GM19372 (cell line): ENCODE results near the gene NELL1.

ENCODE experiments used
- ATAC-seq: cut with Tn5 transposase; IDR thresholded peaks from one replicate; pipeline ENCODE4 v1.9.1; 2021; ENCODE audit warnings: mild to moderate bottlenecking, low read depth, moderate library complexity; ENCODE audit not compliant: unreplicated experiment

NELL1 gene

DNA sequence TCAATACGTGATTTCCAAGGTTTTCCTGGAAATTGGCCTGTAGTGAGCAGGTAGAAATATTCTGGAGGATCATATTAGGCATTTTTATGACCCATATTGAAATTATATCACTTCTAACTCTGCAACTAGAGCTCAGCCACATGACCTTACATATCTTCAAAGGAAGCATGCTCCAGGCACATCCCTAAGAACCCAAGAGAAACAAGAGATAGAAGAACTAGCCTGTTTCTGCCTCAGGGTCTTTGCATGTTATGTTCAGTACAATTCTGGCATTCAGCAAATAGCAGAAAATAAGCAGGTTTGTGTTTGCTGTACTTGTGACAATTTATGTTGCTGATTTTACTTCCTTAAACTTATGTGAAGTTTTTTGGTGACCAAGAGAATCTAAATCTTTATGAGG, 859.8 kb downstream of the NELL1 start:
- ATAC-seq, result no peak

DNA sequence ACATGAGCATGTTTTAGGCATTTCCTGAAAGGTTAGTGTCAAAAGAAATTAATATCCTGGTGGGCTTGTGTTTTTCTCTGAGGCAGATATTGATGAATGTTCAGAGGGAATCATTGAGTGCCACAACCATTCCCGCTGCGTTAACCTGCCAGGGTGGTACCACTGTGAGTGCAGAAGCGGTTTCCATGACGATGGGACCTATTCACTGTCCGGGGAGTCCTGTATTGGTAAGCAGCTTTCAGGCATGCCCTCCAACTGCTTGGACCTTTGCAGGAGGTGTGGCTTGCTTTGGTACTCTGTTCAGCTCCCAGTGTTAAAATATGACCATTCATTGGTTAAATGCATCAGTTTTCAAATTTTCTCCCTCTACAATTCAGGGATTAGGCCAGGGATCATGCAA, 864.9 kb downstream of the NELL1 start:
- no peak for ATAC-seq

DNA sequence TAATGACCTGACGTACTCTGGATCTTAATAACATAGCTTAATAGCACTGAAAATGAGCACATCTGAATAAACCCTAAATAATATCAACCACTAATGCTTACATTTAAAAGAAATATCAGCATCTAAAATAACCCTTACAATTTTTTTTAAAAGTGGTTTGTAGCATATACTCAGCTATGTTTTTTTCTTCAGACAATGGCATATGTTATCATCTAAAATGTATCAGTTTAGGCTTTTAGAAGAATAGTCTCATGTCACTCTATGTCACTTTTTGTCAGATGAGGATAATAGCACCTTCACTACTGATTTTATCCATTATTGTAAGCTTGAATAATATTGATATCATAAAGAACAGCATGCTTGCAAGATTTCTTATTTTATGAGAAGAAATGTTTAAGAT, 868.6 kb downstream of the NELL1 start:
- no peak for ATAC-seq

DNA sequence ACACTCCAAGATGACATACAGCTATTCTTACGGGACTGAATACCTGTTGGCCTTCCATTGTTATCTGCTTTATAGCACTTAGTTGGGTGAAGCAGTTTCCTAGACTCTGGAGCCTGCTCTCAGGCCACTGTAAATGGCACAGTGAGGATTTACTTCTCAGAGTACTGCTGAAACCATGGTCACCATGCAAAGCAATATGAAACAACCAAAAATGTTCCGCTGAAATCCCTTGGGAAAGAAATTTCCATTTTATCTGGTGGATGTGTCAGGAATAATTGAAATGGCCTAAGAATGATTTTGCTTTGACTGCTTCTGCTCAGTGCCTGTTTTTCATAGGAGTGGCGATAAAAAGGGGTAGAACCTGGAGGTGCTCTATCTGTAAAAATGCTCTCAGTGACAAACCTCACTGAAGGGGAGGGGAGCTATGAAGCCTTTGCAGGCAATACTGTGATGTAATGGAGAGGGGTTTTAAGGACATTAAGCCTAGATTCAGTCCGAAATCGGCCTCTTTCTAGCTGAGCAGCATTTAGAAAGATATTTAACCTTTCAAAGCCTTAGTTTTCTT, 871.9 kb downstream of the NELL1 start:
- no peak for ATAC-seq

DNA sequence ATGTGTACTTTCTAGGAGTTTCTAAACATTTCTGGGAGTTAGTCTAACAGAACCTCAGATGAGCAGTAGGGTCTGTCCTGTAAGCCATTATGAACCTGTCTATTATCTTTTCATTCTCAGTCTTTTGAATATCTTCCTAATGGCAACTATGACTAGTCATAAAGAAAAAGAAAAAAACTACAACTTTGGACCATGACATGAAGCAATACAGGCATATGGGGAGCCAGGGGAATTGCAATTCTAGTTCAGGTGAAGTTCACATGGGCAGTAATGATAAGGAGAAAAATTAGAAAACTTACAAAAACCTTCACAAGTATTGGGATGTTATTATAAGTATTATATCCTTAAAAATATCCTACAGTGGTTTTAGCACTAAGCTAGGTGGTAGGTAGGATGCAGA, 874.5 kb downstream of the NELL1 start:
- ATAC-seq, result no peak

DNA sequence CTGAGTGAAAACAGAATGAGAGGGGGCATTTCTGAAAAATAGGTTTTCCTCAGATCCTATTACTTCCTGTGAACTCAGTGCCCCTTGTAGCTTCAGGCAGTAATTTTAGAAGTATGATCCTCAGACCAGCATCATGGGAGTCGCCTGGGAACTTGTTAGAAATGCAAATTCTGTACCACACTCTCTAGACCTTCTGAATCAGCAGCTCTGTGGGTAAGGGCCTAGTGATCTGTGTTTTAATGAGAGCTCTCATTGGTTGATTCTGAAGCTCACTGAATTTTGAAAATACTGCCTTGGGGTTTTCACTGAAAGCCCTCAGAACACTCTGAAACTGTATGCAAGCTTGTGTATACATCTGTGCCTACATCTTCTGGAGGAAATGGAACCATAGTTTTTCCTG, 876.3 kb downstream of the NELL1 start:
- no peak for ATAC-seq

DNA sequence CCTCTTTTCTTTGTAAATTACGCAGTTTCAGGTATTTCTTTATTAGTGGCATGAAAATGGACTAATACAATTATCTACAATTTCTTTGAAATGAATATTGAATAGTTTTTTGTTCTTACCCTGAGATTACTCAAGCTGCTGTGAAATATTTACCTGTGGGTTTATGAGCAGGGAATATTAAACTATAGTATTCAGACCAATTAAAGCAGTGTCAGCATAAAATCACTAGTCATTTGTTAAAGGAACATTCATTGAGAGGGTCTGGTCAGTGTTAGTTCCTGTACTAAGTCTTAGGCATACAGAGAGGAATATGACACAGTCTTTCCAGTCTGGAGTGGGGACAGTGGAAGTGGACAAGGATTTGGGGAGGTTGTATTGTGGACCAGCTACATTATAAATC, 877.3 kb downstream of the NELL1 start:
- no peak for ATAC-seq

DNA sequence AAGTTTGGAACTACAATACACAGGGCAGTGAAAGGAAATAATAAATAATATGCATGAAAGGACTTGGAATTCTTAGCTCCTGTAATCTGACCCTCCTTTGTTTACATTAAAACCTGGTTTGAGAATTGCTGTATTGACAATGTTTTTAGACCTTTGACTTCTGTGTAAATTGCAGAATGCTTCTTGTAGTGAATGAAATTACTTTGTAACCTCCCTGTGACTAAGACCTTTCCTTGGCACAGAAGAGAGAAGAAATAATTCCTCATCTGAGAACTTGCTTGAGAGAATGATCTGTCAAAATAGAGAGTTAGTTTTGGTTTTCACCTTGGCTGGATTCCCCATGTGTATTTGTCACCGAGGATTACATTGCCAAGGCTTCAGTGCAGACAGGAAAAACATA, 883.5 kb downstream of the NELL1 start:
- no peak for ATAC-seq

DNA sequence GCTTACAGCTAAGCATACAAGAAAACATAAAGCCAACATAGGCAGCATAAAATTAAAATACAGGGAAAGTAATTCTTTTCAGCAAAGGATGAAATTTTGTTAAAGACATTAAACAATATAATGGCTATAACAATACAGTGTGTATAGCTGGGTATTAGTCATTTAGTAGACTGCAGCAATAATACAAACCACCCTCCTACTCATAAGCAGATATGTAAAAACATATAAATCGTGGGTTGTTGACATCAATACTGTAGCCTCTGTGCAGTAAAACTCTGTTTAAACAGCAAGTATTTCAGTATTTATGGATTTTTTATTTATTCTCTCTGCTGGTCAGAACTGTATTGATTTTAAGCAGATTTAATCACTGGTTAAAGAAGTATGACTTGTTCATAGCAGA, 884.4 kb downstream of the NELL1 start:
- no peak for ATAC-seq

DNA sequence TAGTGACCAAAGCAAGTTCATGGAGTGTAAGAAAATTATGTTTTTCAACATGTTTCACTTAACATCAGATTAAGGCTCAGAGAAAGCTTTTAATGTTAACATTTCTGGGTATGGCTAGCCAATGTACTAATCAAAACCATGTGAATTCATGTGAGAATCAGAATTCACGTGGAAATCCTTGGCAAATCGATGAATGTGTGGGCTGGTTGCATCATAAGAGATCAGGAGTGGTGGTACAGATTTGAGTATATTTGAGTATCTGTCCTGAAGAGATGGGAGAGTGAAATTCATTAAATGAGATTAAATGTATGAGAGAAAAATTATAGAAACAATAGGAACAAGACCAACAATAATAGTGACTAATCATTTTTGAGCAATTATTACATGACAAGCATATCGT, 884.9 kb downstream of the NELL1 start:
- ATAC-seq, result no peak

DNA sequence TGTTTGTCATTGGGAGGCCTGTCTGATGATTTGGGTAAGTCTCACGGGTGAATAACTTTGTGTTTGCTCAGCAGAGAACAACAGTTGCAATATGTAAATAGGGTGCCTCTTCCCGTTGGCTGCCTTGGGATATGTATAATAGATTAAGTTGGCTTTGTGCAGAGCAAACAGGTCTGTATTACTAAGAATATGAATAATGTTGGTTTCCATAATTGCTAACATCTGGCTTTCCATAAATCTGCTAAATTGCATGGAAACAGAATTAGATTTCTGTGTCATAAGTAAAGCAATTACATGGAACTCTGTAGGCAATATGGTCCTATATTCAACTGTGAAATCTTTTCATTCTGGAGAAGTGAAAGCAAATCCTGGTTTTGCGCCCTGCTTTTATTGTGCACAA, 887.5 kb downstream of the NELL1 start:
- ATAC-seq, result no peak

DNA sequence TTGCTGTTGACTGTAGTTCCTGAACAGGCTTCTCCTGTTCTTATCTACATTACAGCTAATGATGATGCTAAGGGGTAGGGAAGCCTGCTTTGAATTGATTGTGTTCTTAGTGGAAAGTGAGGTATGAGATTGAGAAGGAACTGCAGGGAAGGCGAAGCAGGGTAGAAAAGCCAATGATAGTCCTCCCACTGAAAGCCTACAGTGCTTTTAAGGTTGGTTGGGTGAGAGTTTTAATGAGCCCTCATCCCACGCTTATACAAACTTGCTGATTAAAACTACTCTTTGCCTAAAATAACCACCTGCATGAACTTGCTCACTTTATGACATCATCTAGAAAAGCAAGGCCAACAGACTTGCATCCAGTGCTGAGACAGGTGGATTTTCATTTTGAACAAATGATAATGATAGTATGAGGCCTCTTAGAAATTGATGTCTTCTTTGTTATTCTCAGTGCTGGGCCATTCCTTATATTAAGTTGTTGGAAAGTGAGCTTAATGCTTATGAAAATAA, 891.1 kb downstream of the NELL1 start:
- no peak for ATAC-seq

DNA sequence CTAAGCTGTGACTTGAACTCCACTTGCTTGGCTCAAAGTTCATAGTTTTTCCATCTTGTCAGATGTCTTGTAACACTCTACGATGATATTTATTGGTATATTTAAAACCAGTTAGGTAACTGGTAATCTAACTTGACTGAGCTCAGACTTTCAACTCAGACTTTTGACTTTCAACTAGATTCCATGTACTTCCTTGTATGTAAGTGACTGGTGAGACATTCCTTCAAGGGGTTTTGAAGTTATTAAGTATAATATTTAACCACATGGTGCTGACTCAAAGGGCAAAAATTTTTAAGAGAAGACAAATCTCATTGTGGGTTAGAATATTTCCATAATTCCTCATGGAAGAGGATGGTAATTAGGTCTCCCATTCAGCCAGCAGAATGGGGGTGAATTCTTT, 892.2 kb downstream of the NELL1 start:
- ATAC-seq, result no peak

DNA sequence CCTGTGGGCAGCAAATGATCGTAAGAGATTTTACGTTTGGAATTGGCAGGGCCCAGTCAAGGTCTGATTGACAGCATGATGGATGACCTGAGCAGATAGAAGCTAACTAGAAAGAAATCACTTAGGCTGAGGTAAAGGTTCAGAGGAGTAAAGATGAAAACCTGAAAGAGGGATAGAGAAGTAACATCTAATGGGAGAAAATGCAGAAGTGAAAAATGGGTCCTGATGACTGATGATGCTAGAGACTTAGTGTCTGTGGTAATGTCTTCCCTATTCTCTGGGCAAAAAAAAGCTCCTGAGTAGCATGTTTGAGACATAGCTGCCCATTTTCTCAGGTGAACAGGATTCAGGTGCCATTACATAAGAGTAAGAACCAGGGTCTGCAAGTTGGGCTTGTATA, 894.7 kb downstream of the NELL1 start:
- ATAC-seq, result no peak

DNA sequence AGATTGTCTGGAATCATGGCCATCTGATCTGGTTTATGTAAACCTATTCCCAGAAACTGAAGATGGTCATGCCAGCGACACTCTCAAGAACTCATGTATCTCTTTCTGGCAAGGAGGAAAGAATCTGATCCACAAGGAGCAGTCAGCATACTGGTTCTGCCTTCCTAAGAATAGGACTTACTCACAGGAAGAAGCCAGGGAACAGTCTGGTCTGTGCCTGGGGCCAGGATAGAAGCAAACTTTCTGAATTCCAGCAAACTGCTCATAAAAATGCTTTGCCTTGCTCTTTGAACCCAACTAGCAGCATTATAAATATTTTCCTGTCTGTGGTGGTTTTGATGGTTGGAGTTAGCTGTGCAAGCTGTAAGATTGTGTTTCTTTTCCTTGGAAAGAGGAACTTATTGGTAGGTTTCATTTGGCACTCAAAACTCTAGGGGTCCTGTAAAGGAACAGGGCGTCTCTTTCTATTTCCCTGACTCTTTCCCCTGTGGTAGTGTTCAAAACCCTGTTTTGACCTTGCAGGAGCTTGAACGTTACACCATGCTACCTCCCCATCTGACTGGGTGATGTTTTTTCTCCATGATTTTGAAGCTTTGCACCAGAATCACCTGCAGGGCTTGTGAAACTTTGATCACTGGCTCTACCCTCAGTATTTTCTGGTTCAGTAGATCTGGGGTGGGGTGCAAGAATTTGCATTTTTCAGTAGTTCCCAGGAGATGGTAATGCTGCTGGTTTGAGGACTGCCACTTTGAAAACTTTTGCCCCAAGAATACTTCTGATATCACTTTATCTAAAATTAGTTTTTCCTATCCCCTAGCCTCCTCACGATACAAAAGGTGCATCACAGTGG, 895.7 kb downstream of the NELL1 start:
- ATAC-seq, result no peak

DNA sequence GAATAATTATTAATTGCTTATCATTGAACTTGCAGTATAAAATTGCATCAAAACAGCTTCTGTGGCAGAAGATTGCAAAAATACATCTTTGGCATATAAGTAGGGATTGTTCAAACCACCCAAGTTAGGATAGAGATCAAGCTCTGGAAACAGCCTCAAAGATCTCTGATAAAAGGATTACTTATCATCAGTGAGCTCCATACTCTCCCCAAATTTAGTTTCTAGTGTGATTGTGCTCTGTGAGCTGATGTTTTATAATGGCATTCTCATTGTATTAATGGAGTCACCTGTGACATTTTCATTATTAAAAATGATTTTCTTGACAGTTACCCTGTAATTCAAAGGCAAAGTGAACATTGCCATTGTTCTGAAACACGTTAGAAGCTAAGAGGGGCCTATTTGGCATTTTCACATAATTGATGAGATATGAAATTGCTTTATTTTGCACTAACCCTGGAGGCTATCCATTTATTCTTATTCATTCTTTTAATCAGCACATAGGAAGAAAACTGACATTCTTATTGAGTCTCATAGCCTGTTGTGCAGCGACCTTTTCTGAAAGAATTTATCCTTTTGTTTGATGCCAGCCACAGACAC, 897.2 kb downstream of the NELL1 start:
- ATAC-seq, result no peak

DNA sequence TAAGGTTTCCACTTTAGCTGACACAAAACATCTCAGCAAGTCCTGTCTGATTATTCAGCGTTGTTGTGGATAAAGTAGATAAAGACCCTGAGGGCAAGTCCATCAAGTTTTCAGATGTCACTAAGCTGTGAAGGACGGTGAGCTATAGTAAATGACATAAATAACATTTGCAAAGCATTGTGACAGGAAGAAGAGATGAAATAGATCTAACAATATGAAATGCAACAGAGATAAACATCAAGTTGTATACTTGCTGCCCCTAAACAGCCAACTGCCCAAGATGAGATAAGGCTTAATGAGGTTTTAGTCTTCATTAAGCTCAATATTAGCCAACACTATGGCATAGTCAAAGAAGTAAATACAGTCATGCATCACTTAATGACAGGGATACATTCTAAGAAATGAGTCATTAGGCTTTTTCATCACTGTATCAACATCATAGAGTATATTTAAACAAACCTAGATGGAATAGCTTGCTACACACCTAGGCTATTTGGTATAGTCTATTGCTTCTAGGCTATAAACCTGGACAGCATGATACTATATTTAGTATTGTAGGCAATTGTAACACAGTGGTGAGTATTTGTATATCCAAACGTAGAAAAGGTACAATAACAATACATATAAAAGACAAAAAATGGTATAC, 898.4 kb downstream of the NELL1 start:
- ATAC-seq, result no peak

DNA sequence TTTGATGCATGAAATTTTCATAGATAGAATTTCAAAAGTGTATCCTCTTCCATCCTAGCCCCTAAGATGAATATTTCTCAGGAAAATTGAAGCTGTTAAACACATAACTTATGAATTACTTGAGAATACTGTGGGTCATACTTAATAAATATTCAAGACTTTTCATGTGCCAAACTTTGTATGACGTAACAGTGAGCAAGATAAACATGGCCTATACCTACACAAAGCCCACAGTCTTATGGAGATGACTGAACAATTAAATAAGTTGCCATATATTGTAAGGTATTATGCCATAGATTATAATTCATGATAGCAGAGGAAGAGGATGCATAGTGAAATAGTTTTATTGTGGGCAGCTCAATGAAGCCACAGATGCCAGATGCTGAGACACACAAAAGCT, 902.8 kb downstream of the NELL1 start:
- ATAC-seq, result no peak

DNA sequence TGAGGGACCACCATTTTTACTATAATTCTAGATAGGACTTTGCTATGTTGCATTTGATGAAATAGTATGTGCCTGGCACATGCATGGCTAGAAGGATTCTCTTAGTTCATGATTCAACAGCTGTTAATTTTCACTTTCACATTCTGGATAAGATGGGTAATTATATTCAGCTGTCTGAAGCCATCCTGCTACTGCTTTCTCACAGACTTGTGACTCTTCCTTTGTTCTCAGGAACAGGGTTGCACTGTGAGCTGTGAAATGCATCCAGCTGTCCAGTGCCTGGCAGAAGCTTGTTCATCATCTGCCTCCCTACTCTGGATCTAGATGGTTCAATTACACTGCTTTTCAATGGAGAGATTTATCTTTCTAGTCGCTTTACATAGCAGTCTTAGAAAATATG, 913.4 kb downstream of the NELL1 start:
- ATAC-seq, result no peak

DNA sequence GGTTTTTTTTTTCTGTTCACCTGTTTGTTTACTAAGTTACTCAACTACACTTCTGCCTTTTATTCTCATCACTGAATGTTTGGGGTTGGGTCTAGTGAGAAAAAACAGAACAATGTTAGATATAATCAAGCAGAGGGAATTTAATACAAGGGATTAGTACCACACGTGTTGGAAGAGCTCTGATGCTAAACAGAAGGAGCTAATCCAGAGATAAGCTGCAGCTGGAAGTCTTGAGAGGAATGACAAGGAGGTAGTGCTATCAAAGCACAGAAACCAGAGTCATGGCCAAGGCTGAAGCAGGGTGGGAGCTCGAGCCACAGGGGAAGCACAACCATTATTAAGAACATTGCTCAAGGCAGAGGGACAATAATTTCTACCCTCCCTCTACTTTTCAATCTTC, 919.4 kb downstream of the NELL1 start:
- no peak for ATAC-seq

DNA sequence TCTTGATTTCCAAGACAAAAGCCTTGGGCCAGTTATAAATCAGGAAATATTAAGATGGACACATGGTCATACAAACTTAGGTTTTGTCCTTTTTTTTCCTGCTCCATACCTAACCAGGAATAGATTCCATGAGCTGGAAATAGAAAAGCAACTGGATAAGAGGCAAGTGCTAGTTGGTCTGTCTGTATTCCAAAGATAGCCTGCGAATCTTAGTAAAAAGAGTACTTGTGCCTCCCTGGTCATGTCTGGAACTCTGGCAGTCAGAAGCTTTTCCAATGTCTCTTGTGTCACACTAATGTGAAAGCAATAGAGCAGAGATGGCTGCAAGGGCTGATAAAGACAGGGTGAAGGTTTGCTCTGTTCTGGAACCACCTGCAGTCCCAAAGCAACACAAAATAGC, 933.3 kb downstream of the NELL1 start:
- no peak for ATAC-seq
